Stimulated activated CD4-positive, alpha-beta T cell treated with anti-CD3 and anti-CD28 coated beads, TNF-alpha, amount 100 ng/mL, for 48 hours (primary cell): ENCODE measurements around the gene LRMDA.

ENCODE experiments used
- DNase-seq, 3 donors: peaks; one replicate each; pipeline ENCODE4 v3.0.0-alpha.2; 2020; ENCODE audit warnings: low read depth in 3 of 3

LRMDA gene

GRCh38 chr10:76160446-76161300 is 729.2 kb downstream of the LRMDA start:
- DNase-seq, result no peak

- DNase-seq, result no peak
These were observed 729.8 kb downstream of the LRMDA start for GRCh38 chr10:76161301-76161582.

- DNase-seq, result no peak
These were observed 737.0 kb downstream of the LRMDA start for GRCh38 chr10:76168437-76168836.

- no peak for DNase-seq
These were observed 737.8 kb downstream of the LRMDA start for GRCh38 chr10:76169246-76169645.

- no peak for DNase-seq
These were observed 740.6 kb downstream of the LRMDA start for GRCh38 chr10:76172020-76172419.

- no peak for DNase-seq
These were observed 744.2 kb downstream of the LRMDA start for GRCh38 chr10:76175533-76176165.

- DNase-seq, result no peak
These were observed 744.7 kb downstream of the LRMDA start for GRCh38 chr10:76176166-76176550.

GRCh38 chr10:76177936-76178335 is 746.5 kb downstream of the LRMDA start:
- DNase-seq, result no peak

- no peak for DNase-seq
These were observed 747.3 kb downstream of the LRMDA start for GRCh38 chr10:76178532-76179292.

- no peak for DNase-seq
These were observed 748.4 kb downstream of the LRMDA start for GRCh38 chr10:76179806-76180205.

GRCh38 chr10:76184647-76185046 is 753.2 kb downstream of the LRMDA start:
- no peak for DNase-seq

GRCh38 chr10:76185471-76186301 is 754.3 kb downstream of the LRMDA start:
- DNase-seq, result no peak

GRCh38 chr10:76188216-76188615 is 756.8 kb downstream of the LRMDA start:
- no peak for DNase-seq

- no peak for DNase-seq
These were observed 759.3 kb downstream of the LRMDA start for GRCh38 chr10:76190634-76191270.

GRCh38 chr10:76191336-76191735 is 759.9 kb downstream of the LRMDA start:
- no peak for DNase-seq

- no peak for DNase-seq
These were observed 760.7 kb downstream of the LRMDA start for GRCh38 chr10:76192151-76192550.

- DNase-seq, result no peak
These were observed 761.4 kb downstream of the LRMDA start for GRCh38 chr10:76192694-76193320.

- no peak for DNase-seq
These were observed 764.4 kb downstream of the LRMDA start for GRCh38 chr10:76195654-76196390.

GRCh38 chr10:76197293-76197692 is 765.9 kb downstream of the LRMDA start:
- DNase-seq, result no peak
